ENCODE measurements around the gene LAMA3. TPM values are rescaled to one million over a fixed set of nuclear protein-coding genes. Genes with fewer than 3 reads are reported as not detected.

The LAMA3 gene
- total and polyA plus RNA-seq, 2 experiments from 2014 or later, result 3.9 to 4.9 TPM

- TF ChIP-seq ETS1 (IDR thresholded peaks at IDR 0.05), result no peak
- TF ChIP-seq ZNF114 (CRISPR knock-in tag; IDR thresholded peaks at IDR 0.05), result no peak
- TF ChIP-seq REST (IDR thresholded peaks at IDR 0.05; ENCODE audit: unreplicated experiment), result no peak
- no peak for TF ChIP-seq CTCF (conservative IDR thresholded peaks at IDR 0.05; ENCODE audit: low read depth in 2 of 2)
- no peak for TF ChIP-seq STAT1 (IDR thresholded peaks at IDR 0.05; ENCODE audit: unreplicated experiment)
- no peak for TF ChIP-seq EZH2phosphoT487 (IDR thresholded peaks at IDR 0.05; ENCODE audit: unreplicated experiment)
- TF ChIP-seq POLR2AphosphoS5 (IDR thresholded peaks at IDR 0.05; ENCODE audit: low read depth), result no peak
- TF ChIP-seq EZH2 (IDR thresholded peaks at IDR 0.05; ENCODE audit: low read depth, unreplicated experiment), result no peak
- TF ChIP-seq CREB1 (CRISPR knock-in tag; IDR thresholded peaks at IDR 0.05; ENCODE audit: low read depth), result no peak
Measured at GRCh38 chr18:23902396-23902795, 213.1 kb downstream of the LAMA3 start (continued).

GRCh38 chr18:23903971-23904370 is 214.7 kb downstream of the LAMA3 start:
- no peaks in the 10 kb centered on the region for H3K36me3 ChIP-seq (ENCODE audit: insufficient read depth)
- Mint-ChIP-seq H3K4me3 (no peak overlapping the region), H3K27ac (no peak overlapping the region), H3K27me3 (ENCODE audit: insufficient read depth, low read depth, poor library complexity) (peaks cover 3% of the 10 kb centered on the region), H3K36me3 (ENCODE audit: low read depth) (no peaks in the 10 kb centered on the region), H3K9me3 (no peaks in the 10 kb centered on the region), H3K4me1 (peaks cover 8% of the 10 kb centered on the region; the same call in 2 of the 3 replicates)
- no peak overlapping the region for H3K4me2 ChIP-seq
- no peaks in the 10 kb centered on the region for H3K27me3 ChIP-seq (ENCODE audit: insufficient read depth)
- no peak for TF ChIP-seq REST (IDR thresholded peaks at IDR 0.05; ENCODE audit: unreplicated experiment)
- TF ChIP-seq CREB1 (CRISPR knock-in tag; IDR thresholded peaks at IDR 0.05; ENCODE audit: low read depth), result no peak
- TF ChIP-seq ETS1 (IDR thresholded peaks at IDR 0.05), result no peak
- no peak for TF ChIP-seq JUNB (IDR thresholded peaks at IDR 0.05; ENCODE audit: unreplicated experiment)
- TF ChIP-seq ZNF114 (CRISPR knock-in tag; IDR thresholded peaks at IDR 0.05), result no peak
- TF ChIP-seq CTCF (conservative IDR thresholded peaks at IDR 0.05; ENCODE audit: low read depth in 2 of 2), result no peak
- TF ChIP-seq NANOG (IDR thresholded peaks at IDR 0.05; ENCODE audit: borderline replicate concordance), result no peak
- no peak for TF ChIP-seq EZH2 (IDR thresholded peaks at IDR 0.05; ENCODE audit: low read depth, unreplicated experiment)
- TF ChIP-seq STAT1 (IDR thresholded peaks at IDR 0.05; ENCODE audit: unreplicated experiment), result no peak
- DNase-seq (ENCODE audit: low spot score) (no peak), ATAC-seq (no peak)
- no peaks in the 10 kb centered on the region for H3K9me2 ChIP-seq (ENCODE audit: insufficient read depth)
- H3K4me3 ChIP-seq, result no peak overlapping the region
- H3F3A ChIP-seq (replicated peaks; ENCODE audit: low read depth), result no peaks in the 10 kb centered on the region
- H3K4me1 ChIP-seq (ENCODE audit: insufficient read depth), result no peaks in the 10 kb centered on the region; the same call in 1 of the 2 replicates
- no peaks in the 10 kb centered on the region for H3K79me2 ChIP-seq (replicated peaks; ENCODE audit: insufficient read depth)
- no peak overlapping the region for H3K27ac ChIP-seq (ENCODE audit: low read depth)
- H4K20me1 ChIP-seq (replicated peaks; ENCODE audit: insufficient read depth), result no peaks in the 10 kb centered on the region
- H2AFZ ChIP-seq, result no peak overlapping the region
